HepG2 (cell line): Measurements from ENCODE around the gene SPATA13. TPM values are rescaled to one million over a fixed set of nuclear protein-coding genes. Genes with fewer than 3 reads are reported as not detected.

Experiments used
- FOXC1 ChIP-seq: sonication (generic); formaldehyde crosslinking; IDR thresholded peaks from 2 replicates; pipeline ENCODE4 v1.8.0; 2022; ENCODE audit warnings: mild to moderate bottlenecking, missing genetic modification reagents, borderline replicate concordance
- NBN ChIP-seq: fragments of 450-650 bp; conservative IDR thresholded peaks from 2 replicates; pipeline ENCODE4 v1.6.1; 2017
- SPEN ChIP-seq: sonication (generic); formaldehyde crosslinking; IDR thresholded peaks from 2 replicates; pipeline ENCODE4 v1.5.1; 2020; ENCODE audit warnings: low read depth, mild to moderate bottlenecking, missing genetic modification reagents
- TARDBP ChIP-seq: sonication (generic); formaldehyde crosslinking; IDR thresholded peaks from 2 replicates; pipeline ENCODE4 v1.8.0; 2022; ENCODE audit warnings: mild to moderate bottlenecking, missing genetic modification reagents
- TCF7 ChIP-seq: sonication (generic); IDR thresholded peaks from 2 replicates; pipeline ENCODE4 v1.6.1; 2016; ENCODE audit warnings: antibody characterized with exemption, low read depth
- YY1 ChIP-seq: IDR thresholded peaks from 2 replicates; pipeline ENCODE4 v1.6.1; 2011; ENCODE audit warnings: low read length, low read depth, moderate library complexity, mild to moderate bottlenecking; ENCODE audit not compliant: insufficient read depth, insufficient replicate concordance
- ZFP36 ChIP-seq: fragments of 150-350 bp; IDR thresholded peaks from 2 replicates; pipeline ENCODE4 v1.6.1; 2018; ENCODE audit warnings: borderline replicate concordance, low read length, low read depth; ENCODE audit not compliant: partially characterized antibody
- ZNF431 ChIP-seq: sonication (generic); formaldehyde crosslinking; IDR thresholded peaks from 2 replicates; pipeline ENCODE4 v1.9.0; 2022; ENCODE audit warnings: missing genetic modification reagents, low read depth, mild to moderate bottlenecking, borderline replicate concordance
- ZNF607 ChIP-seq: sonication (generic); formaldehyde crosslinking; IDR thresholded peaks from 2 replicates; pipeline ENCODE4 v1.5.1; 2020; ENCODE audit warnings: missing genetic modification reagents, mild to moderate bottlenecking, borderline replicate concordance
- ZNF747 ChIP-seq: sonication (generic); formaldehyde crosslinking; IDR thresholded peaks from 2 replicates; pipeline ENCODE4 v1.8.1; 2023; ENCODE audit warnings: missing genetic modification reagents, mild to moderate bottlenecking, borderline replicate concordance
- polyA plus RNA-seq, 8 experiments: library from polyadenylated mRNA; depleted of rRNA in 3 of 8; stranded (reverse) in 7 of 8; unstranded in 1 of 8; fragments of >200 nt; fragmentation: Illumina TruSeq in 4 of 8; extraction: Trizol in 4 of 8; gene quantifications; 2 replicates each; pipeline versions ENCODE4 v1.2.1 to v1.2.3, GENCODE V29; 2011 to 2016; ENCODE audit warnings: low read depth in 4 of 8, missing spikeins in 1 of 8, mixed read lengths in 1 of 8; ENCODE audit not compliant: insufficient read depth in 1 of 8
- total RNA-seq, 5 experiments: library from RNA; depleted of rRNA; stranded (reverse); fragments of >200 nt; fragmentation: Illumina TruSeq; extraction: Trizol; gene quantifications; 2 replicates each; pipeline ENCODE4 v1.2.3, GENCODE V29; 2016; ENCODE audit warnings: low read depth in 1 of 5
- TF ChIP-seq, protein P1 (sequence below): sonication (generic); formaldehyde crosslinking; IDR thresholded peaks from 2 replicates; pipeline ENCODE4 v1.4.0; 2020; ENCODE audit warnings: missing genetic modification reagents
- TF ChIP-seq, protein P2 (sequence below): sonication (generic); formaldehyde crosslinking; IDR thresholded peaks from 2 replicates; pipeline ENCODE4 v1.5.0; 2020; ENCODE audit warnings: mild to moderate bottlenecking, missing genetic modification reagents, borderline replicate concordance
- TF ChIP-seq, protein P3 (sequence below): sonication (generic); formaldehyde crosslinking; IDR thresholded peaks from 2 replicates; pipeline ENCODE4 v1.4.0; 2020; ENCODE audit warnings: missing genetic modification reagents
- TF ChIP-seq, protein P4 (sequence below): sonication (generic); formaldehyde crosslinking; IDR thresholded peaks from 2 replicates; pipeline ENCODE4 v1.4.0; 2020; ENCODE audit warnings: missing genetic modification reagents
- TF ChIP-seq, protein P5 (sequence below): sonication (generic); formaldehyde crosslinking; IDR thresholded peaks from 2 replicates; pipeline ENCODE4 v1.5.1; 2020; ENCODE audit warnings: mild to moderate bottlenecking, missing genetic modification reagents, moderate library complexity
- TF ChIP-seq, protein P6 (sequence below): sonication (generic); formaldehyde crosslinking; IDR thresholded peaks from 2 replicates; pipeline ENCODE4 v1.4.0; 2020; ENCODE audit warnings: missing genetic modification reagents

The SPATA13 gene
- total and polyA plus RNA-seq, 2 of the 13 experiments (the other 11 are each of a cell fraction or from before 2014, with no cell fraction given), result 11.3 to 14.2 TPM

DNA sequence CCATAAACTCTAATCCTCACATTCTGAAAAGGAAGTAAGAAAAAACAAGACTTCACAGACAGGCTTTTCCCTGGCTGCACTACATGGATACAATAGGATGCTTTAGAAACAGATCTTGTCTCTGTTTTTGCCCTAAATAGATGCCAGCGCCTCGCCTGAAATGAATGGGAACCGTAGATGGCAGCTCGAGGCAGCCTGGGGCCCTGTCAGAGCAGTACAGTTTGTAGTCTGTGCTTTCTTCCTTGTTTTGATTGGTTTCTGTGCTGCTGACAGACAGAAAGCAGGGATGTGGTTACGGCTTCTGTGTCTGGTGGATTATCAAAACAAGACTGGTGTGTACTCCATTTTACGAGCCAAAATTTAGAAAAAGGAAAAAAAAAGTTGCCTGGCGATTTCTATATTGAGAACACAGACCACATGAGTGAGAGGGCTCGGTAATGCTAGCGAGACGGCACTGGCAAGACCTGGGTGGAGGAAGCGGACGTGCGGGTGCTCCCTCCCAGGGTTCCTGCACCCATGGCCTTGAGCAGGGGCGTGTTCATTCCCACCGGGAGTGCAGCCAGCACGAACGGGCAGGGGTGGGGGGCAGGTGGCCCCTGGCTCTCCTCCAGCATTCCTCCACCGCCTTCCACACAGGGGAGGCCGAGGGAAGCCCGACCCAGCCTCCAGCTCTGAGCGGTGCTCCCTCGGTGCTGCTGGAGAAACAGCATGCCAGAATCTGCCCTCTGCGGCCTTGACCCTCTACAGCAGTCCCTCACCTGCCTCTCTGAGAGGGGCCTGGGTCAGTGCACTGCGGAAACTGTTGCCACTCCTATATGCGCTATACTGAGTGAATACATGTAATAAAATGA is 111.3 kb downstream of the SPATA13 start (continued):
- TF ChIP-seq, protein P1, sequence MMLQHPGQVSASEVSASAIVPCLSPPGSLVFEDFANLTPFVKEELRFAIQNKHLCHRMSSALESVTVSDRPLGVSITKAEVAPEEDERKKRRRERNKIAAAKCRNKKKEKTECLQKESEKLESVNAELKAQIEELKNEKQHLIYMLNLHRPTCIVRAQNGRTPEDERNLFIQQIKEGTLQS (CRISPR knock-in tag), result no peak
- TF ChIP-seq, protein P2, sequence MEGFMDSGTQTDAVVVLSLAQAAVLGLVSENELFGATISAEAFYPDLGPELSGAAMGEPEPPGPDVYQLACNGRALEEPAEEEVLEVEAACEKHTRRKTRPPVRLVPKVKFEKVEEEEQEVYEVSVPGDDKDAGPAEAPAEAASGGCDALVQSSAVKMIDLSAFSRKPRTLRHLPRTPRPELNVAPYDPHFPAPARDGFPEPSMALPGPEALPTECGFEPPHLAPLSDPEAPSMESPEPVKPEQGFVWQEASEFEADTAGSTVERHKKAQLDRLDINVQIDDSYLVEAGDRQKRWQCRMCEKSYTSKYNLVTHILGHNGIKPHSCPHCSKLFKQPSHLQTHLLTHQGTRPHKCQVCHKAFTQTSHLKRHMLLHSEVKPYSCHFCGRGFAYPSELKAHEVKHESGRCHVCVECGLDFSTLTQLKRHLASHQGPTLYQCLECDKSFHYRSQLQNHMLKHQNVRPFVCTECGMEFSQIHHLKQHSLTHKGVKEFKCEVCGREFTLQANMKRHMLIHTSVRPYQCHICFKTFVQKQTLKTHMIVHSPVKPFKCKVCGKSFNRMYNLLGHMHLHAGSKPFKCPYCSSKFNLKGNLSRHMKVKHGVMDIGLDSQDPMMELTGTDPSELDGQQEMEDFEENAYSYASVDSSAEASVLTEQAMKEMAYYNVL (CRISPR knock-in tag), result peak; percentile 53; the same call in 1 of the 2 replicates
- TF ChIP-seq NBN (no peak), ZNF607 (CRISPR knock-in tag) (no peak), TARDBP (CRISPR knock-in tag) (peak; percentile 75; the same call in 1 of the 2 replicates), ZNF431 (CRISPR knock-in tag) (no peak), SPEN (CRISPR knock-in tag) (peak; percentile 72; the same call in 1 of the 2 replicates), FOXC1 (CRISPR knock-in tag) (0 out of 2 replicates have a peak, but pooled peaks have one; percentile 64), ZNF747 (CRISPR knock-in tag) (no peak), ZFP36 (no peak), YY1 (no peak), TCF7 (no peak)
- TF ChIP-seq, protein P3, sequence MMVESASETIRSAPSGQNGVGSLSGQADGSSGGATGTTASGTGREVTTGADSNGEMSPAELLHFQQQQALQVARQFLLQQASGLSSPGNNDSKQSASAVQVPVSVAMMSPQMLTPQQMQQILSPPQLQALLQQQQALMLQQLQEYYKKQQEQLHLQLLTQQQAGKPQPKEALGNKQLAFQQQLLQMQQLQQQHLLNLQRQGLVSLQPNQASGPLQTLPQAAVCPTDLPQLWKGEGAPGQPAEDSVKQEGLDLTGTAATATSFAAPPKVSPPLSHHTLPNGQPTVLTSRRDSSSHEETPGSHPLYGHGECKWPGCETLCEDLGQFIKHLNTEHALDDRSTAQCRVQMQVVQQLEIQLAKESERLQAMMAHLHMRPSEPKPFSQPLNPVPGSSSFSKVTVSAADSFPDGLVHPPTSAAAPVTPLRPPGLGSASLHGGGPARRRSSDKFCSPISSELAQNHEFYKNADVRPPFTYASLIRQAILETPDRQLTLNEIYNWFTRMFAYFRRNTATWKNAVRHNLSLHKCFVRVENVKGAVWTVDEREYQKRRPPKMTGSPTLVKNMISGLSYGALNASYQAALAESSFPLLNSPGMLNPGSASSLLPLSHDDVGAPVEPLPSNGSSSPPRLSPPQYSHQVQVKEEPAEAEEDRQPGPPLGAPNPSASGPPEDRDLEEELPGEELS (CRISPR knock-in tag), result peak; percentile 58
- TF ChIP-seq, protein P4, sequence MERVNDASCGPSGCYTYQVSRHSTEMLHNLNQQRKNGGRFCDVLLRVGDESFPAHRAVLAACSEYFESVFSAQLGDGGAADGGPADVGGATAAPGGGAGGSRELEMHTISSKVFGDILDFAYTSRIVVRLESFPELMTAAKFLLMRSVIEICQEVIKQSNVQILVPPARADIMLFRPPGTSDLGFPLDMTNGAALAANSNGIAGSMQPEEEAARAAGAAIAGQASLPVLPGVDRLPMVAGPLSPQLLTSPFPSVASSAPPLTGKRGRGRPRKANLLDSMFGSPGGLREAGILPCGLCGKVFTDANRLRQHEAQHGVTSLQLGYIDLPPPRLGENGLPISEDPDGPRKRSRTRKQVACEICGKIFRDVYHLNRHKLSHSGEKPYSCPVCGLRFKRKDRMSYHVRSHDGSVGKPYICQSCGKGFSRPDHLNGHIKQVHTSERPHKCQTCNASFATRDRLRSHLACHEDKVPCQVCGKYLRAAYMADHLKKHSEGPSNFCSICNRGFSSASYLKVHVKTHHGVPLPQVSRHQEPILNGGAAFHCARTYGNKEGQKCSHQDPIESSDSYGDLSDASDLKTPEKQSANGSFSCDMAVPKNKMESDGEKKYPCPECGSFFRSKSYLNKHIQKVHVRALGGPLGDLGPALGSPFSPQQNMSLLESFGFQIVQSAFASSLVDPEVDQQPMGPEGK, result peak; percentile 96
- TF ChIP-seq, protein P5, sequence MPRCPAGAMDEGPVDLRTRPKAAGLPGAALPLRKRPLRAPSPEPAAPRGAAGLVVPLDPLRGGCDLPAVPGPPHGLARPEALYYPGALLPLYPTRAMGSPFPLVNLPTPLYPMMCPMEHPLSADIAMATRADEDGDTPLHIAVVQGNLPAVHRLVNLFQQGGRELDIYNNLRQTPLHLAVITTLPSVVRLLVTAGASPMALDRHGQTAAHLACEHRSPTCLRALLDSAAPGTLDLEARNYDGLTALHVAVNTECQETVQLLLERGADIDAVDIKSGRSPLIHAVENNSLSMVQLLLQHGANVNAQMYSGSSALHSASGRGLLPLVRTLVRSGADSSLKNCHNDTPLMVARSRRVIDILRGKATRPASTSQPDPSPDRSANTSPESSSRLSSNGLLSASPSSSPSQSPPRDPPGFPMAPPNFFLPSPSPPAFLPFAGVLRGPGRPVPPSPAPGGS (CRISPR knock-in tag), result no peak; the same call in 1 of the 2 replicates
- TF ChIP-seq, protein P6, sequence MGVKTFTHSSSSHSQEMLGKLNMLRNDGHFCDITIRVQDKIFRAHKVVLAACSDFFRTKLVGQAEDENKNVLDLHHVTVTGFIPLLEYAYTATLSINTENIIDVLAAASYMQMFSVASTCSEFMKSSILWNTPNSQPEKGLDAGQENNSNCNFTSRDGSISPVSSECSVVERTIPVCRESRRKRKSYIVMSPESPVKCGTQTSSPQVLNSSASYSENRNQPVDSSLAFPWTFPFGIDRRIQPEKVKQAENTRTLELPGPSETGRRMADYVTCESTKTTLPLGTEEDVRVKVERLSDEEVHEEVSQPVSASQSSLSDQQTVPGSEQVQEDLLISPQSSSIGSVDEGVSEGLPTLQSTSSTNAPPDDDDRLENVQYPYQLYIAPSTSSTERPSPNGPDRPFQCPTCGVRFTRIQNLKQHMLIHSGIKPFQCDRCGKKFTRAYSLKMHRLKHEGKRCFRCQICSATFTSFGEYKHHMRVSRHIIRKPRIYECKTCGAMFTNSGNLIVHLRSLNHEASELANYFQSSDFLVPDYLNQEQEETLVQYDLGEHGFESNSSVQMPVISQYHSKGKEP (CRISPR knock-in tag), result no peak
